ENCODE data around the gene ZNF423.
"Not testable (repeated sequence)": the region's sequence is repeated elsewhere in the genome, so short reads cannot be mapped to it uniquely, and the experiment has no call there.

The ZNF423 gene

GRCh38 chr16:49513040-49513439, 342.9 kb downstream of the ZNF423 start:
- Histone ChIP-seq H3K9me2 (ENCODE audit: low read depth, low read length) (no peaks in the 10 kb centered on the region), H4K20me1 (ENCODE audit: insufficient read depth, low read length) (no peaks in the 10 kb centered on the region), H3K79me2 (ENCODE audit: insufficient read depth, low read length) (no peaks in the 10 kb centered on the region), H2AFZ (ENCODE audit: low read length) (no peak overlapping the region), H3K4me2 (ENCODE audit: low read length) (no peak overlapping the region), H3K4me3 (ENCODE audit: low read depth, low read length, poor library complexity, severe bottlenecking) (no peak overlapping the region), H3F3A (ENCODE audit: insufficient read depth, low read length) (no peaks in the 10 kb centered on the region), H3K27ac (ENCODE audit: low read depth, low read length, poor library complexity, severe bottlenecking) (no peak overlapping the region), H3K9ac (ENCODE audit: low read length) (no peak overlapping the region), H3K36me3 (ENCODE audit: insufficient read depth, low read length) (no peaks in the 10 kb centered on the region), H3K27me3 (ENCODE audit: insufficient read depth, low read length) (0 out of 2 replicates have a peak, but pooled peaks cover 4% of the 10 kb centered on the region), H3K4me1 (ENCODE audit: insufficient read depth, low read length, severe bottlenecking) (no peaks in the 10 kb centered on the region), H3K9me3 (ENCODE audit: low read length) (no peaks in the 10 kb centered on the region)
- TF ChIP-seq CTCF (IDR thresholded peaks at IDR 0.05; ENCODE audit: low read length) (no peak), EZH2 (IDR thresholded peaks at IDR 0.05; ENCODE audit: borderline replicate concordance, low read length) (no peak)

- no peak overlapping the region for H3K27ac ChIP-seq (ENCODE audit: low read depth, low read length, poor library complexity, severe bottlenecking)
- no peaks in the 10 kb centered on the region for H3K4me1 ChIP-seq (ENCODE audit: insufficient read depth, low read length, severe bottlenecking)
- H2AFZ ChIP-seq (ENCODE audit: low read length), result no peak overlapping the region
- H3K27me3 ChIP-seq (ENCODE audit: insufficient read depth, low read length), result 0 out of 2 replicates have a peak, but pooled peaks cover under 1% of the 10 kb centered on the region
- no peaks in the 10 kb centered on the region for H3K9me3 ChIP-seq (ENCODE audit: low read length)
- no peaks in the 10 kb centered on the region for H3K36me3 ChIP-seq (ENCODE audit: insufficient read depth, low read length)
- no peak overlapping the region for H3K9ac ChIP-seq (ENCODE audit: low read length)
- H3K9me2 ChIP-seq (ENCODE audit: low read depth, low read length), result no peaks in the 10 kb centered on the region
- H3K4me3 ChIP-seq (ENCODE audit: low read depth, low read length, poor library complexity, severe bottlenecking), result no peak overlapping the region
- no peak overlapping the region for H3K4me2 ChIP-seq (ENCODE audit: low read length)
- no peak for TF ChIP-seq CTCF (IDR thresholded peaks at IDR 0.05; ENCODE audit: low read length)
- TF ChIP-seq EZH2 (IDR thresholded peaks at IDR 0.05; ENCODE audit: borderline replicate concordance, low read length), result no peak
- no peaks in the 10 kb centered on the region for H4K20me1 ChIP-seq (ENCODE audit: insufficient read depth, low read length)
- H3K79me2 ChIP-seq (ENCODE audit: insufficient read depth, low read length), result no peaks in the 10 kb centered on the region
- no peaks in the 10 kb centered on the region for H3F3A ChIP-seq (ENCODE audit: insufficient read depth, low read length)
These were observed 345.1 kb downstream of the ZNF423 start for GRCh38 chr16:49510654-49511305.

- Histone ChIP-seq H3K79me2 (ENCODE audit: insufficient read depth, low read length) (no peaks in the 10 kb centered on the region), H3K4me2 (ENCODE audit: low read length) (no peak overlapping the region), H4K20me1 (ENCODE audit: insufficient read depth, low read length) (no peaks in the 10 kb centered on the region), H3K4me1 (ENCODE audit: insufficient read depth, low read length, severe bottlenecking) (no peaks in the 10 kb centered on the region), H3K4me3 (ENCODE audit: low read depth, low read length, poor library complexity, severe bottlenecking) (no peak overlapping the region), H3K36me3 (ENCODE audit: insufficient read depth, low read length) (no peaks in the 10 kb centered on the region), H3F3A (ENCODE audit: insufficient read depth, low read length) (no peaks in the 10 kb centered on the region), H2AFZ (ENCODE audit: low read length) (no peak overlapping the region), H3K27me3 (ENCODE audit: insufficient read depth, low read length) (no peaks in the 10 kb centered on the region), H3K27ac (ENCODE audit: low read depth, low read length, poor library complexity, severe bottlenecking) (no peak overlapping the region), H3K9me2 (ENCODE audit: low read depth, low read length) (no peaks in the 10 kb centered on the region), H3K9ac (ENCODE audit: low read length) (no peak overlapping the region), H3K9me3 (ENCODE audit: low read length) (no peaks in the 10 kb centered on the region)
- TF ChIP-seq CTCF (IDR thresholded peaks at IDR 0.05; ENCODE audit: low read length) (no peak), EZH2 (IDR thresholded peaks at IDR 0.05; ENCODE audit: borderline replicate concordance, low read length) (no peak)
These were observed 345.8 kb downstream of the ZNF423 start for GRCh38 chr16:49510141-49510540.

DNA sequence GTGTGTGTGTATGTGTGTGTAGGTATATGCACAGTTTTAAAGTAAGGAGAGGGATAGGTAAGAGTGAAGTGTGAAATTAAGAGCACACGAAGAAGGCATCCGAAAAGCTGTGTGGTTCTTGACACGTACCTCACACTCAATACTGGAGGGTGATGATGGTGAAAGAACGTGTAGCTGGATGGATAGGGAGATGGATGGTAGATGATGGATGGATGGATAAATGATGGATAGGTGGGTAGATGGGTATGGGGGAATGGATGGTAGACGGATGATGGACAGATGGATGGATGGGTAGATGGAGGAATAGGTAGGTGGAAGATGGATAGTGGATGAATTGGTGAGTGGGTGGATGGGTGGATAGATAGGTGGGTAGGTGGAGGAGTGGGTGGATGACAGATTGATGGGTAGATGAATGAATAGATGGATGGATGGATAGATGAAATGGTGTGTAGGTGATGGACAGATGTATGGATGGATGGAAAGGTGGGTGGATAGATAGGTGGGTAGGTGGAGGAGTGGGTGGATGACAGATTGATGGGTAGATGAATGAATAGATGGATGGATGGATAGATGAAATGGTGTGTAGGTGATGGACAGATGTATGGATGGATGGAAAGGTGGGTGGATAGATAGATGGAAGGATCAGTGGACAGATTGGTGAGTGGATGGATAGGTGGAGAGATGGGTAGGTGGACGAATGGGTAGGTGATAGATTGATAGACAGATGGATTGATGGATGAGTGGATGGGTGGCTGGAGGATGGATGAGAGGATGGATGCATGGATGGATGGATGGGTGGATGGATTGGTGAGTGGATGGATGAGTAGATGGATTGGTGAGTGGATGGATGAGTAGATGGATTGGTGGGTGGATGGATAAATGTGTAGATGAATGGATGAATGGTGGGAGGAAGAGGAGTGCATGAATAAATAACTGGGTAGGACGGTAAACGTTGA, 349.6 kb downstream of the ZNF423 start:
- not testable (repeated sequence) for H3K36me3 ChIP-seq (ENCODE audit: insufficient read depth, low read length); H4K20me1 ChIP-seq (ENCODE audit: insufficient read depth, low read length); H3K79me2 ChIP-seq (ENCODE audit: insufficient read depth, low read length); H3K4me1 ChIP-seq (ENCODE audit: insufficient read depth, low read length, severe bottlenecking); H3K9ac ChIP-seq (ENCODE audit: low read length); H3K9me3 ChIP-seq (ENCODE audit: low read length); H3K27ac ChIP-seq (ENCODE audit: low read depth, low read length, poor library complexity, severe bottlenecking); H2AFZ ChIP-seq (ENCODE audit: low read length); H3K4me2 ChIP-seq (ENCODE audit: low read length); H3K9me2 ChIP-seq (ENCODE audit: low read depth, low read length); H3K4me3 ChIP-seq (ENCODE audit: low read depth, low read length, poor library complexity, severe bottlenecking); H3F3A ChIP-seq (ENCODE audit: insufficient read depth, low read length); H3K27me3 ChIP-seq (ENCODE audit: insufficient read depth, low read length)
